ENCODE results near the gene CACNA2D1.

CACNA2D1 gene

GRCh38 chr7:82067628-82068264 lies 375.8 kb downstream of the CACNA2D1 start:
- no peaks in the 10 kb centered on the region for H3K36me3 ChIP-seq (ENCODE audit: control insufficient read depth, insufficient read depth, low read length)
- H3K4me3 ChIP-seq (replicated peaks; ENCODE audit: low read depth, low read length), result no peak overlapping the region
- no peak for DNase-seq (ENCODE audit: extremely low read depth, insufficient read length)
- no peaks in the 10 kb centered on the region for H3K27me3 ChIP-seq (replicated peaks; ENCODE audit: control insufficient read depth, insufficient read depth, low read length)
- no peak for TF ChIP-seq CTCF (IDR thresholded peaks at IDR 0.05; ENCODE audit: insufficient read depth, low read length, poor library complexity, severe bottlenecking)

- Histone ChIP-seq H3K4me3 (replicated peaks; ENCODE audit: low read depth, low read length) (no peak overlapping the region), H3K27me3 (replicated peaks; ENCODE audit: control insufficient read depth, insufficient read depth, low read length) (no peaks in the 10 kb centered on the region; the same call in 1 of the 2 replicates), H3K36me3 (ENCODE audit: control insufficient read depth, insufficient read depth, low read length) (no peaks in the 10 kb centered on the region)
- DNase-seq (ENCODE audit: extremely low read depth, insufficient read length), result no peak
- no peak for TF ChIP-seq CTCF (IDR thresholded peaks at IDR 0.05; ENCODE audit: insufficient read depth, low read length, poor library complexity, severe bottlenecking)
These were observed 386.1 kb downstream of the CACNA2D1 start for GRCh38 chr7:82057476-82057875.

- no peak for DNase-seq (ENCODE audit: extremely low read depth, insufficient read length)
- no peaks in the 10 kb centered on the region for H3K36me3 ChIP-seq (ENCODE audit: control insufficient read depth, insufficient read depth, low read length)
- no peak for TF ChIP-seq CTCF (IDR thresholded peaks at IDR 0.05; ENCODE audit: insufficient read depth, low read length, poor library complexity, severe bottlenecking)
- no peak overlapping the region for H3K4me3 ChIP-seq (replicated peaks; ENCODE audit: low read depth, low read length)
- no peaks in the 10 kb centered on the region; the same call in 1 of the 2 replicates for H3K27me3 ChIP-seq (replicated peaks; ENCODE audit: control insufficient read depth, insufficient read depth, low read length)
These were observed 387.3 kb downstream of the CACNA2D1 start for GRCh38 chr7:82056282-82056681.

- H3K27me3 ChIP-seq (replicated peaks; ENCODE audit: control insufficient read depth, insufficient read depth, low read length), result no peaks in the 10 kb centered on the region
These were observed 389.0 kb downstream of the CACNA2D1 start for GRCh38 chr7:82054544-82054943.

GRCh38 chr7:82053453-82054032 lies 390.0 kb downstream of the CACNA2D1 start:
- Histone ChIP-seq H3K4me3 (replicated peaks; ENCODE audit: low read depth, low read length) (no peak overlapping the region), H3K27me3 (replicated peaks; ENCODE audit: control insufficient read depth, insufficient read depth, low read length) (no peaks in the 10 kb centered on the region), H3K36me3 (ENCODE audit: control insufficient read depth, insufficient read depth, low read length) (no peaks in the 10 kb centered on the region)
- peak; percentile 23 for DNase-seq (ENCODE audit: extremely low read depth, insufficient read length)
- TF ChIP-seq CTCF (IDR thresholded peaks at IDR 0.05; ENCODE audit: insufficient read depth, low read length, poor library complexity, severe bottlenecking), result no peak

More at GRCh38 chr7:82054544-82054943, 389.0 kb downstream of the CACNA2D1 start:
- no peak for TF ChIP-seq CTCF (IDR thresholded peaks at IDR 0.05; ENCODE audit: insufficient read depth, low read length, poor library complexity, severe bottlenecking)
- DNase-seq (ENCODE audit: extremely low read depth, insufficient read length), result no peak
- Histone ChIP-seq H3K4me3 (replicated peaks; ENCODE audit: low read depth, low read length) (no peak overlapping the region), H3K36me3 (ENCODE audit: control insufficient read depth, insufficient read depth, low read length) (no peaks in the 10 kb centered on the region)

Measured in GM06990 (cell line).